ENCODE results near the gene CC2D1B. TPM values are rescaled to one million over a fixed set of nuclear protein-coding genes. Genes with fewer than 3 reads are reported as not detected.

Gene CC2D1B
- total and polyA plus RNA-seq, 2 donors (not counting 3 experiments of a cell fraction or from before 2014, with no cell fraction given) = 16.9 to 32.6 TPM

- H3K9me3 ChIP-seq (replicated peaks; ENCODE audit: control insufficient read depth, insufficient read depth, low read length) = no peaks in the 10 kb centered on the region
- H3K27ac ChIP-seq (ENCODE audit: insufficient read depth, low read depth, low read length) = no peak overlapping the region
- BruUV-seq (replicated peaks) = no TSS peak
- no peak overlapping the region for H3K4me2 ChIP-seq (ENCODE audit: insufficient read depth, low read length)
- H3K36me3 ChIP-seq (ENCODE audit: control insufficient read depth in 2 of 2, extremely low read depth in 1 of 2, insufficient read depth in 2 of 2, low read length in 2 of 2) = peaks cover 0 to 2% of the 10 kb centered on the region in 2 experiments
- ChIA-PET POLR2A (no interaction called here), CTCF (interaction anchor here (1.5 kb wide), 1 partner anchor 34 kb away, joined by 3 read pairs; no protein-coding TSS in a partner anchor)
- DNase-seq (ENCODE audit: low read depth, low spot score) (no peak), FAIRE-seq (no peak)
- no peaks in the 10 kb centered on the region for H3K27me3 ChIP-seq (ENCODE audit: control insufficient read depth in 2 of 2, insufficient read depth in 2 of 2, low read length in 2 of 2)
- no peaks in the 10 kb centered on the region for H3K4me1 ChIP-seq (ENCODE audit: control insufficient read depth, extremely low read depth, insufficient read depth, low read length)
- no peak overlapping the region for H3K4me3 ChIP-seq (replicated peaks in 1 of 3; ENCODE audit: insufficient read depth in 1 of 3, low read depth in 1 of 3, low read length in 3 of 3)
- no peaks in the 10 kb centered on the region for H4K20me1 ChIP-seq (replicated peaks; ENCODE audit: control insufficient read depth, extremely low read depth, insufficient read depth, low read length)
- no peak overlapping the region for H2AFZ ChIP-seq (ENCODE audit: low read depth, low read length)
- H3K9me1 ChIP-seq (replicated peaks; ENCODE audit: control insufficient read depth, extremely low read depth, insufficient read depth, low read length) = no peaks in the 10 kb centered on the region
- TF ChIP-seq CTCF (IDR thresholded peaks at IDR 0.05; ENCODE audit: extremely low read depth in 1 of 2, insufficient read depth in 1 of 2, low read depth in 1 of 2, low read length in 2 of 2) = no peak
- TF ChIP-seq POLR2A (IDR thresholded peaks at IDR 0.05; ENCODE audit: low read depth, low read length) = no peak
- TF ChIP-seq POLR2AphosphoS5 (IDR thresholded peaks at IDR 0.05; ENCODE audit: insufficient read depth, low read depth, low read length) = no peak
- no peak for TF ChIP-seq FOS (IDR thresholded peaks at IDR 0.05; ENCODE audit: borderline replicate concordance, insufficient read depth, low read length)
- no peak overlapping the region for H3K9ac ChIP-seq (replicated peaks; ENCODE audit: extremely low read depth, insufficient read depth, low read length)
- H3K79me2 ChIP-seq (ENCODE audit: control insufficient read depth, insufficient read depth, low read length) = no peaks in the 10 kb centered on the region
- intact Hi-C loops (cut with micrococcal nuclease) = loop anchor here (5.0 kb wide), 1 partner anchor 448 kb away; no protein-coding TSS in a partner anchor
- dilution Hi-C loops (cut with MboI; ENCODE audit: extremely low pct_ligation_motif_present, low sequenced_read_pairs) = no loop called here
These were observed 20.8 kb downstream of the CC2D1B start for GRCh38 chr1:52345252-52345651.

- no peak overlapping the region for H3K4me2 ChIP-seq (ENCODE audit: insufficient read depth, low read length)
These were observed 22.0 kb downstream of the CC2D1B start for GRCh38 chr1:52343979-52344378.

More at GRCh38 chr1:52343979-52344378, 22.0 kb downstream of the CC2D1B start:
- H3K9me1 ChIP-seq (replicated peaks; ENCODE audit: control insufficient read depth, extremely low read depth, insufficient read depth, low read length) = no peaks in the 10 kb centered on the region
- no peaks in the 10 kb centered on the region for H3K27me3 ChIP-seq (ENCODE audit: control insufficient read depth in 2 of 2, insufficient read depth in 2 of 2, low read length in 2 of 2)
- no peak overlapping the region for H2AFZ ChIP-seq (ENCODE audit: low read depth, low read length)
- BruUV-seq (replicated peaks) = no TSS peak
- H3K9ac ChIP-seq (replicated peaks; ENCODE audit: extremely low read depth, insufficient read depth, low read length) = no peak overlapping the region
- ChIA-PET CTCF (no interaction called here), POLR2A (no interaction called here)
- intact Hi-C loops (cut with micrococcal nuclease) (no loop called here), dilution Hi-C loops (cut with MboI; ENCODE audit: extremely low pct_ligation_motif_present, low sequenced_read_pairs) (no loop called here)
- FAIRE-seq = no peak
- H3K9me3 ChIP-seq (replicated peaks; ENCODE audit: control insufficient read depth, insufficient read depth, low read length) = no peaks in the 10 kb centered on the region
- no peak for DNase-seq (ENCODE audit: low read depth, low spot score)
- no peak overlapping the region for H3K27ac ChIP-seq (ENCODE audit: insufficient read depth, low read depth, low read length)
- TF ChIP-seq MYC (IDR thresholded peaks at IDR 0.05; ENCODE audit: low read depth, low read length) = no peak
- no peak for TF ChIP-seq POLR2AphosphoS5 (IDR thresholded peaks at IDR 0.05; ENCODE audit: insufficient read depth, low read depth, low read length)
- no peak for TF ChIP-seq MAX (IDR thresholded peaks at IDR 0.05; ENCODE audit: insufficient read depth, insufficient read length)
- H4K20me1 ChIP-seq (replicated peaks; ENCODE audit: control insufficient read depth, extremely low read depth, insufficient read depth, low read length) = no peaks in the 10 kb centered on the region
- H3K36me3 ChIP-seq (ENCODE audit: control insufficient read depth in 2 of 2, extremely low read depth in 1 of 2, insufficient read depth in 2 of 2, low read length in 2 of 2) = peaks cover 0 to 2% of the 10 kb centered on the region in 2 experiments
- H3K4me1 ChIP-seq (ENCODE audit: control insufficient read depth, extremely low read depth, insufficient read depth, low read length) = no peaks in the 10 kb centered on the region
- H3K79me2 ChIP-seq (ENCODE audit: control insufficient read depth, insufficient read depth, low read length) = no peaks in the 10 kb centered on the region
- H3K4me3 ChIP-seq (replicated peaks in 1 of 3; ENCODE audit: insufficient read depth in 1 of 3, low read depth in 1 of 3, low read length in 3 of 3) = no peak overlapping the region

Data from endothelial cell of umbilical vein (primary cell).